ENCODE results near the gene FAM241A. TPM values are rescaled to one million over a fixed set of nuclear protein-coding genes. Genes with fewer than 3 reads are reported as not detected.

Gene FAM241A
- total and polyA plus RNA-seq, 2 of the 13 experiments (the other 11 are each of a cell fraction or from before 2014, with no cell fraction given), result 0.61 to 0.69 TPM

GRCh38 chr4:112230879-112231778, 85.9 kb downstream of the FAM241A start (continued):
- TF ChIP-seq ZNF350 (CRISPR knock-in tag; IDR thresholded peaks at IDR 0.05; ENCODE audit: borderline replicate concordance, low read depth) (peak; percentile 61; the same call in 1 of the 2 replicates), PRPF4 (IDR thresholded peaks at IDR 0.05; ENCODE audit: low read depth, low read length, poor library complexity, severe bottlenecking) (no peak), ZFP36 (IDR thresholded peaks at IDR 0.05; ENCODE audit: borderline replicate concordance, low read depth, low read length, partially characterized antibody) (no peak), GMEB1 (CRISPR knock-in tag; IDR thresholded peaks at IDR 0.05; ENCODE audit: borderline replicate concordance) (peak; percentile 89; the same call in 1 of the 2 replicates), ZNF333 (CRISPR knock-in tag; IDR thresholded peaks at IDR 0.05; ENCODE audit: borderline replicate concordance) (no peak; the same call in 1 of the 2 replicates), CHD2 (IDR thresholded peaks at IDR 0.05; ENCODE audit: low read depth, low read length) (no peak), AGO1 (IDR thresholded peaks at IDR 0.05; ENCODE audit: low read depth, low read length, poor library complexity, severe bottlenecking) (no peak), E2F1 (CRISPR knock-in tag; IDR thresholded peaks at IDR 0.05) (peak; percentile 70; the same call in 1 of the 2 replicates), SNRNP70 (IDR thresholded peaks at IDR 0.05; ENCODE audit: low read depth, low read length) (no peak), AKNA (CRISPR knock-in tag; IDR thresholded peaks at IDR 0.05; ENCODE audit: borderline replicate concordance) (no peak), FOSL2 (CRISPR knock-in tag; IDR thresholded peaks at IDR 0.05) (no peak; the same call in 1 of the 2 replicates), FIP1L1 (IDR thresholded peaks at IDR 0.05; ENCODE audit: borderline replicate concordance, insufficient read depth, low read depth, low read length) (no peak), ZNF343 (CRISPR knock-in tag; IDR thresholded peaks at IDR 0.05) (no peak), SRSF9 (IDR thresholded peaks at IDR 0.05; ENCODE audit: borderline replicate concordance, insufficient read depth, low read depth, low read length, poor library complexity, severe bottlenecking) (no peak)
- TF ChIP-seq, protein P1, sequence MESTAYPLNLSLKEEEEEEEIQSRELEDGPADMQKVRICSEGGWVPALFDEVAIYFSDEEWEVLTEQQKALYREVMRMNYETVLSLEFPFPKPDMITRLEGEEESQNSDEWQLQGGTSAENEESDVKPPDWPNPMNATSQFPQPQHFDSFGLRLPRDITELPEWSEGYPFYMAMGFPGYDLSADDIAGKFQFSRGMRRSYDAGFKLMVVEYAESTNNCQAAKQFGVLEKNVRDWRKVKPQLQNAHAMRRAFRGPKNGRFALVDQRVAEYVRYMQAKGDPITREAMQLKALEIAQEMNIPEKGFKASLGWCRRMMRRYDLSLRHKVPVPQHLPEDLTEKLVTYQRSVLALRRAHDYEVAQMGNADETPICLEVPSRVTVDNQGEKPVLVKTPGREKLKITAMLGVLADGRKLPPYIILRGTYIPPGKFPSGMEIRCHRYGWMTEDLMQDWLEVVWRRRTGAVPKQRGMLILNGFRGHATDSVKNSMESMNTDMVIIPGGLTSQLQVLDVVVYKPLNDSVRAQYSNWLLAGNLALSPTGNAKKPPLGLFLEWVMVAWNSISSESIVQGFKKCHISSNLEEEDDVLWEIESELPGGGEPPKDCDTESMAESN (CRISPR knock-in tag; conservative IDR thresholded peaks at IDR 0.05), result 0 out of 2 replicates have a peak, but pooled peaks have one; percentile 35

Data from HepG2 (cell line).